Hepatic stellate cell (primary cell): ENCODE data around the gene DNM1.

Source experiments
- DNase-seq: peaks from one replicate; pipeline ENCODE4 v3.0.0; 2011; ENCODE audit warnings: low spot score

DNM1 gene

GRCh38 chr9:128203024-128203706 is at the start of gene DNM1:
Gene DNM1, plus strand, starts transcription at chr9:128203379. Its CDS starts 92 bp downstream, at chr9:128203471.
- peak; percentile 96 for DNase-seq

- no peak for DNase-seq
Observed at GRCh38 chr9:128153947-128154695, 49.1 kb upstream of the DNM1 start.

GRCh38 chr9:128155736-128156500 is 47.3 kb upstream of the DNM1 start:
- DNase-seq, result no peak

- no peak for DNase-seq
Observed at GRCh38 chr9:128159522-128159783, 43.7 kb upstream of the DNM1 start.

- DNase-seq, result peak; percentile 99
Observed at GRCh38 chr9:128159784-128160602, 43.2 kb upstream of the DNM1 start, which contains the start of gene BBLN. Gene BBLN, plus strand, starts transcription at chr9:128160265. Its CDS starts 143 bp downstream, at chr9:128160408.

- peak; percentile 61 for DNase-seq
Observed at GRCh38 chr9:128160603-128160987, 42.6 kb upstream of the DNM1 start.

- no peak for DNase-seq
Observed at GRCh38 chr9:128161215-128161902, 41.8 kb upstream of the DNM1 start.

GRCh38 chr9:128162215-128163026 is 40.8 kb upstream of the DNM1 start:
- DNase-seq, result no peak

GRCh38 chr9:128163027-128163515 is 40.1 kb upstream of the DNM1 start:
- DNase-seq, result no peak

- DNase-seq, result no peak
Observed at GRCh38 chr9:128163523-128164306, 39.5 kb upstream of the DNM1 start.

- no peak for DNase-seq
Observed at GRCh38 chr9:128164307-128164885, 38.8 kb upstream of the DNM1 start.

GRCh38 chr9:128166169-128166568 is 37.0 kb upstream of the DNM1 start:
- no peak for DNase-seq

GRCh38 chr9:128167209-128167608 is 36.0 kb upstream of the DNM1 start:
- DNase-seq, result no peak

- DNase-seq, result no peak
Observed at GRCh38 chr9:128168731-128169308, 34.4 kb upstream of the DNM1 start.

GRCh38 chr9:128169492-128169891 is 33.7 kb upstream of the DNM1 start:
- DNase-seq, result no peak

- DNase-seq, result no peak
Observed at GRCh38 chr9:128169925-128170324, 33.3 kb upstream of the DNM1 start.

GRCh38 chr9:128174062-128174461 is 29.1 kb upstream of the DNM1 start:
- DNase-seq, result no peak

GRCh38 chr9:128175102-128175563 is 28.0 kb upstream of the DNM1 start:
- peak; percentile 48 for DNase-seq

GRCh38 chr9:128175726-128176125 is 27.5 kb upstream of the DNM1 start:
- DNase-seq, result no peak
